Measurements from ENCODE around the gene IRGC.

DNA sequence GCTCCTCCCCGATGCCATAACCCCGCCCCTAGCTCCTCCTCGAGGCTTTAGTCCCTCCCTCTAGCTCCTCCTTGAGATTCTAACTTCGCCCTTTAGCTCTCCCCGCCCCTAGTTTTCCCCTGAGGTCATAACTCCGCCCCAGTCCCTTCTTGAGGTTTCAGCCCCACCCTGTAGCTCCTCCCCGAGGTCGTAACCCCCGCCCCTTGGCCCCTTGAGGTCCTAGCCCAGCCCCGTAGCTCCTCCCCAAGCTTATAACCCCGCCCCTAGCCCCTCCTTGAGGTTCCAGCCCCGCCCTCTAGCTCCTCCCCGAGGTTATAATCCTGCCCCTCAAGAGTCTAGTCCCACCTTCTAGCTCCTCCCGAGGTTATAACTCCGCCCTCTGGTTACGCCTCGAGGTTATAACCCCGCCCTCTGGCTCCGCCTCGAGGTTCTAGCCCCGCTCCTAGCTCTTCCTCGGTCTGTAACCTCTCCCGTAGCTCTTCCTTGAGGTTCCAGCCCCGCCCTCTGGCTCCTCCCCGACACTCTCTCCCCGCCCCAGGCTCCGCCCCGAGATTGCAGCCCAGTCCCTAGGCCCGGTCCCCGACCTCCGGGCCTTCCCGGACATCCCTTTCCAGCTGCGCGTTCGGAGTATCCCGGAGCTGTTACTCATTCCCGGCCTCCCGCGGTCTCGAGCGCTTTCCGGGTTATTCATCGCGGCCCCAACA lies 47.3 kb upstream of the IRGC start:
- TF ChIP-seq, protein P1, sequence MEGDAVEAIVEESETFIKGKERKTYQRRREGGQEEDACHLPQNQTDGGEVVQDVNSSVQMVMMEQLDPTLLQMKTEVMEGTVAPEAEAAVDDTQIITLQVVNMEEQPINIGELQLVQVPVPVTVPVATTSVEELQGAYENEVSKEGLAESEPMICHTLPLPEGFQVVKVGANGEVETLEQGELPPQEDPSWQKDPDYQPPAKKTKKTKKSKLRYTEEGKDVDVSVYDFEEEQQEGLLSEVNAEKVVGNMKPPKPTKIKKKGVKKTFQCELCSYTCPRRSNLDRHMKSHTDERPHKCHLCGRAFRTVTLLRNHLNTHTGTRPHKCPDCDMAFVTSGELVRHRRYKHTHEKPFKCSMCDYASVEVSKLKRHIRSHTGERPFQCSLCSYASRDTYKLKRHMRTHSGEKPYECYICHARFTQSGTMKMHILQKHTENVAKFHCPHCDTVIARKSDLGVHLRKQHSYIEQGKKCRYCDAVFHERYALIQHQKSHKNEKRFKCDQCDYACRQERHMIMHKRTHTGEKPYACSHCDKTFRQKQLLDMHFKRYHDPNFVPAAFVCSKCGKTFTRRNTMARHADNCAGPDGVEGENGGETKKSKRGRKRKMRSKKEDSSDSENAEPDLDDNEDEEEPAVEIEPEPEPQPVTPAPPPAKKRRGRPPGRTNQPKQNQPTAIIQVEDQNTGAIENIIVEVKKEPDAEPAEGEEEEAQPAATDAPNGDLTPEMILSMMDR (IDR thresholded peaks at IDR 0.05; ENCODE audit: low read length), result no peak
- no peak for TF ChIP-seq EZH2 (optimal IDR thresholded peaks at IDR 0.05; ENCODE audit: low read depth, low read length)

Data from MM.1S (cell line).